CD14-positive monocyte (primary cell): ENCODE results near the gene TMEM169. TPM values are rescaled to one million over a fixed set of nuclear protein-coding genes. Genes with fewer than 3 reads are reported as not detected.

Experiments
- DNase-seq, 3 donors: peaks; one replicate each; pipeline ENCODE4 v3.0.0-alpha.2; 2011 to 2022
- H2AFZ ChIP-seq: 2 replicates; pipeline ENCODE4 v1.6.0; 2012; ENCODE audit warnings: mild to moderate bottlenecking, low read depth, low read length, inconsistent platforms; ENCODE audit not compliant: insufficient read depth, poor library complexity, severe bottlenecking
- H3K27ac ChIP-seq, 2 donors: 1 replicate in 1 of 2; 2 replicates in 1 of 2; pipeline ENCODE4 v1.5.1; 2012 to 2013; ENCODE audit warnings: low read length in 2 of 2, control low read depth in 1 of 2, inconsistent platforms in 1 of 2, low read depth in 1 of 2, mild to moderate bottlenecking in 1 of 2
- H3K27me3 ChIP-seq, 2 donors: one replicate each; pipeline versions ENCODE4 v1.6.0 to v1.6.1; 2011 to 2013; ENCODE audit warnings: low read length in 2 of 2; ENCODE audit not compliant: control insufficient read depth in 2 of 2, insufficient read depth in 2 of 2
- H3K36me3 ChIP-seq, 2 donors: replicated peaks in 1 of 2; 1 replicate in 1 of 2; 2 replicates in 1 of 2; pipeline versions ENCODE4 v1.5.1 to v1.6.1; 2012 to 2013; ENCODE audit warnings: low read length in 2 of 2, control low read depth in 1 of 2, inconsistent platforms in 1 of 2, mild to moderate bottlenecking in 1 of 2; ENCODE audit not compliant: insufficient read depth in 2 of 2, control insufficient read depth in 1 of 2
- H3K4me1 ChIP-seq, 2 donors: 1 replicate in 1 of 2; 2 replicates in 1 of 2; pipeline versions ENCODE4 v1.5.1 to v1.6.1; 2012 to 2013; ENCODE audit warnings: low read length in 2 of 2, control low read depth in 1 of 2, inconsistent platforms in 1 of 2, mild to moderate bottlenecking in 1 of 2, moderate library complexity in 1 of 2; ENCODE audit not compliant: insufficient read depth in 2 of 2, control insufficient read depth in 1 of 2
- H3K4me2 ChIP-seq: replicated peaks from 2 replicates; pipeline ENCODE3; 2012; ENCODE audit warnings: low read length, moderate library complexity, mild to moderate bottlenecking; ENCODE audit not compliant: poor library complexity, severe bottlenecking; ENCODE audit errors: extremely low read depth
- H3K4me3 ChIP-seq, 3 experiments: fragments of 200-600 bp in 1 of 3; sonication (generic) in 1 of 3; replicated peaks in 1 of 3; 1 replicate in 2 of 3; 2 replicates in 1 of 3; pipeline ENCODE4 v1.5.1; 2011 to 2013; ENCODE audit warnings: low read length in 3 of 3, mild to moderate bottlenecking in 3 of 3, control low read depth in 2 of 3, low read depth in 2 of 3, inconsistent platforms in 1 of 3, moderate library complexity in 1 of 3
- H3K79me2 ChIP-seq: 2 replicates; pipeline ENCODE4 v1.6.0; 2012; ENCODE audit warnings: mild to moderate bottlenecking, control low read depth, inconsistent platforms, low read length, moderate library complexity; ENCODE audit not compliant: insufficient read depth
- H3K9ac ChIP-seq: 2 replicates; pipeline ENCODE4 v1.6.0; 2017; ENCODE audit warnings: low read length, mild to moderate bottlenecking; ENCODE audit not compliant: insufficient read depth, poor library complexity, severe bottlenecking
- H3K9me3 ChIP-seq, 2 donors: replicated peaks in 1 of 2; 1 replicate in 1 of 2; 2 replicates in 1 of 2; pipeline versions ENCODE4 v1.5.1 to v1.6.1; 2012 to 2013; ENCODE audit warnings: low read length in 2 of 2, control low read depth in 1 of 2; ENCODE audit not compliant: control insufficient read depth in 1 of 2, insufficient read depth in 1 of 2
- H4K20me1 ChIP-seq: 2 replicates; pipeline ENCODE4 v1.6.0; 2012; ENCODE audit warnings: mild to moderate bottlenecking, low read length, control low read depth, moderate library complexity; ENCODE audit not compliant: insufficient read depth
- H3K27ac Mint-ChIP-seq, 7 donors: one replicate each; pipeline ENCODE4 v1.8.0; 2020; ENCODE audit warnings: mild to moderate bottlenecking in 7 of 7, mixed read lengths in 7 of 7, moderate library complexity in 6 of 7, inconsistent platforms in 2 of 7
- H3K27me3 Mint-ChIP-seq, 3 donors: one replicate each; pipeline ENCODE4 v1.8.0; 2021 to 2022; ENCODE audit warnings: low read depth in 3 of 3, mild to moderate bottlenecking in 3 of 3, mixed read lengths in 3 of 3, moderate library complexity in 3 of 3, inconsistent platforms in 1 of 3
- H3K36me3 Mint-ChIP-seq, 2 donors: one replicate each; pipeline ENCODE4 v1.8.0; 2020; ENCODE audit warnings: mixed read lengths in 2 of 2, inconsistent platforms in 1 of 2, mild to moderate bottlenecking in 1 of 2
- H3K4me1 Mint-ChIP-seq: one replicate; pipeline ENCODE4 v1.8.0; 2020; ENCODE audit warnings: mild to moderate bottlenecking, mixed read lengths
- H3K4me3 Mint-ChIP-seq, 2 donors: one replicate each; pipeline ENCODE4 v1.8.0; 2020; ENCODE audit warnings: mild to moderate bottlenecking in 2 of 2, mixed read lengths in 2 of 2, moderate library complexity in 1 of 2
- H3K9me3 Mint-ChIP-seq, 7 donors: one replicate each; pipeline ENCODE4 v1.8.0; 2020 to 2022; ENCODE audit warnings: mixed read lengths in 7 of 7, mild to moderate bottlenecking in 6 of 7, moderate library complexity in 6 of 7, inconsistent platforms in 2 of 7
- CTCF ChIP-seq: fragments of 200-600 bp; IDR thresholded peaks from one replicate; pipeline ENCODE4 v1.8.0; 2022; ENCODE audit warnings: antibody characterized with exemption, mild to moderate bottlenecking
- WGBS: methylation state at CpG from one replicate; pipeline ENCODE4 v1.1.5; 2013; ENCODE audit warnings: missing lambda C conversion rate; ENCODE audit not compliant: insufficient coverage; 5-methylcytosine and 5-hydroxymethylcytosine counted together
- intact Hi-C, 2 donors: fragments of 100-400 bp; cut with micrococcal nuclease; formaldehyde crosslinking; loops; one replicate each; pipeline versions ENCODE4 v1.15.0 to v1.15.1; 2023
- polyA plus RNA-seq, 3 donors: library from polyadenylated mRNA; depleted of rRNA in 1 of 3; unstranded in 2 of 3; stranded (reverse) in 1 of 3; fragments of 300-500 nt in 2 of 3; fragments of >200 nt in 1 of 3; fragmentation: Illumina TruSeq in 2 of 3; gene quantifications; 1 replicate in 2 of 3; 2 replicates in 1 of 3; pipeline ENCODE4 v1.2.3, GENCODE V29; 2012 to 2021

The TMEM169 gene
- polyA plus RNA-seq, 3 donors: 0.24 to 0.92 (median 0.74) TPM

GRCh38 chr2:216090369-216090786 is 8.7 kb downstream of the TMEM169 start:
- no peak overlapping the region for H3K4me2 ChIP-seq
- no peak overlapping the region for H3K4me3 Mint-ChIP-seq

DNA sequence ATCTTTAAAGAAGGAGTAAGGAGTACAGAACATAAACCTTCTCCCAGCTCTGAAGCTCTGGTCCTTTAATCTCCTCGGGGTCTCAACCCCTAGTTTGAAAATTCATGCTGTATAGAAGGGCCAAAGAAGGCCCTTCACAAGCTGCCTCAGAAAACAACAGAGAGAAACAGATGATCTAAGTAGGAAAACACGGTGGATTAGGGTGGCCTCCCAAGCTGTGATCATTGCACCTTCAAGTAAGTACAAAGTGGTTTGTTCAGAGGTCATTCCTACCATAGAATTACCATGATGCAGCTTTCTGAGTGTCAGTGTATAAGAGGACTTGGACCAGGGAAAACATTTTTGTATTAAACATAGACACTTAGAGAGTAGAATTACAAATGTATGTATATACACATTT is 10.9 kb downstream of the TMEM169 start:
- Mint-ChIP-seq H3K36me3 (peaks cover 3 to 4% of the 10 kb centered on the region in 2 donors), H3K4me1 (peaks cover 5% of the 10 kb centered on the region), H3K4me3 (no peak overlapping the region), H3K27ac (no peak overlapping the region), H3K9me3 (peaks cover 0 to 4% (median 0%) of the 10 kb centered on the region in 7 donors), H3K27me3 (peaks cover 0 to 7% (median 0%) of the 10 kb centered on the region in 3 donors)
- Histone ChIP-seq H3K4me1 (no peaks in the 10 kb centered on the region), H3K36me3 (no peaks in the 10 kb centered on the region), H3K4me3 (no peak overlapping the region), H3K4me2 (no peak overlapping the region), H3K79me2 (no peaks in the 10 kb centered on the region), H3K9me3 (no peaks in the 10 kb centered on the region), H2AFZ (no peak overlapping the region), H3K9ac (no peak overlapping the region), H4K20me1 (no peaks in the 10 kb centered on the region), H3K27me3 (no peaks in the 10 kb centered on the region), H3K27ac (no peak overlapping the region)
- DNase-seq: no peak
- intact Hi-C loops: no loop called here
- 100% methylated on average over 1 of the region's 2 CpGs for WGBS
- no peak for TF ChIP-seq CTCF

More at GRCh38 chr2:216090369-216090786, 8.7 kb downstream of the TMEM169 start:
- intact Hi-C loops: no loop called here
- H3K79me2 ChIP-seq: no peaks in the 10 kb centered on the region
- H2AFZ ChIP-seq: no peak overlapping the region
- H3K36me3 ChIP-seq: no peaks in the 10 kb centered on the region
- WGBS: no CpG with 5 or more reads among the region's 1 CpG
- no peak overlapping the region for H3K27ac ChIP-seq
- H3K9ac ChIP-seq: no peak overlapping the region
- Mint-ChIP-seq H3K9me3 (peaks cover 0 to 2% (median 0%) of the 10 kb centered on the region in 7 donors), H3K27me3 (peaks cover 0 to 4% (median 0%) of the 10 kb centered on the region in 3 donors), H3K36me3 (peaks cover 0 to 4% of the 10 kb centered on the region in 2 donors), H3K27ac (no peak overlapping the region), H3K4me1 (peaks cover 10% of the 10 kb centered on the region)
- no peak overlapping the region for H3K4me3 ChIP-seq
- DNase-seq: no peak
- H4K20me1 ChIP-seq: no peaks in the 10 kb centered on the region
- no peaks in the 10 kb centered on the region for H3K4me1 ChIP-seq
- H3K27me3 ChIP-seq: no peaks in the 10 kb centered on the region
- no peak for TF ChIP-seq CTCF
- H3K9me3 ChIP-seq: no peaks in the 10 kb centered on the region
